HG02981 (cell line): ENCODE results near the gene ARHGAP18.

Experiments
- ATAC-seq: cut with Tn5 transposase; IDR thresholded peaks from one replicate; pipeline ENCODE4 v1.9.1; 2021; ENCODE audit warnings: mild to moderate bottlenecking, moderate library complexity; ENCODE audit not compliant: unreplicated experiment

The ARHGAP18 gene

DNA sequence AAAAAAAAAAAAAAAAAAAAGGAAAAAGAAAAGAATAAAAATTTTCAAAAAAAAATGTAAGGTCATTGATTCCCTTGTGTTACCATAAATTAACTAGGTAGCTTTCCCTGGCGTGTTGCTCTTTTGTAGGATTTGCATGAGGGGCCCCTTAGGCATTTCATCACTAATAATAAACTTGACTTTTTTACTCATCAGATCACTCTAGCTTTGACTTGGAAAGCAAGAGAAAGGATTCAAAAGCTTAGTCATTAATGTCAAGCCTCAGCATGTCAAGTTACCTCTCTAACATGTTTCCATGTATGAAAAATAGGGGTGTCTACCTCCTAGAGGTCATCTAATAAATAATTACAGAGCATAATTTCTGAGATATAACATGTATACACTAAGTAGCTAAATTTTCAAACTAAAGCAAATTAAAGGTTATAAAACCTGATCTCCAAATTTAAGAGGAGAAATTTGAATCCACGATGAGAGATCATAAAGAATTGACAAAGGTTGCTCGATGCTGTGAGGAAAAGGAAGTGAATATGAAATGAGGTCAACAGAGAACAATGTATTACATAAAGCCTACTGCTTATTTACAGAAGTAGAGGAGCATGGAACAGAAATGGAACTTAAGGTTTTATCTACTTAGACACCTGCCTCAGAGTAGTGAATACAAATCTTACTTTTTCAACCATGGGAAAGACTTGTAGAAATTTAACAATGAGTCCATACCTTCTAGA, 86.8 kb downstream of the ARHGAP18 start:
- peak; percentile 74 for ATAC-seq

DNA sequence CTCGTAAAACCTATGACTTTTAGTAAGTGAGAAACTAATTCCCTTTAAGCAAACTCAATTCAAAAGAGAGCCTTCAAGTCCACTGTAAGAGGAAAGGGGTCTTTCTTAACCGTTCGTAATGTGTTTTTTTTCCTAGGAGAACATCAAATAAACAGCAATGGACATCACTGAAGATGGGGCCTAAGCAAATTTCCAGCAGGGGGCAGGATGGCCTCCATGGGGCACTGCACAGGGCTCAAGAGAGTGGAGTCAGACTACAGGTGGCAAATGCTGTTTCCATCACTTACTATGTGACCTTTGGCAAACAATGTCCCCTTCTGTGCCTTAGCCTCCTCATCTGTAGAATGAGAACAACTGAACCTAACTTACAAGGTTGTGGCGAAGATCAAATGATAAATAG, 88.7 kb downstream of the ARHGAP18 start:
- ATAC-seq, result no peak

DNA sequence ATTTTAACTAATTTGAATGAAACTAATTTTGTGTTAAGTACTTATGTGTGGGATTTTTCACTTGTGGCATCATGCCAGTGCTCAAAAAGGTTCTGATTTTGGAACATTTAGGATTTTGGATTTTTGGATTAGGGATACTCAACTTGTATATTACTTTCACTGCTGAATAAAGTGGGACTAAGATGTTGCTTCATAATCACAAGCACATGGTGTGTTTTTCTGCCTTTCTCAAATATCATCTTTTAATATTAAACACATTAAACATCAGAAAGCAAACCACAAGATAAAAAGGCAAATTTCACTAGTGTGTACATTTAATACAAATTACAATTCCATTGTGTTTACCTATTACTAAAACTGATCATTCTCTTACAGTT, 89.8 kb downstream of the ARHGAP18 start:
- no peak for ATAC-seq

DNA sequence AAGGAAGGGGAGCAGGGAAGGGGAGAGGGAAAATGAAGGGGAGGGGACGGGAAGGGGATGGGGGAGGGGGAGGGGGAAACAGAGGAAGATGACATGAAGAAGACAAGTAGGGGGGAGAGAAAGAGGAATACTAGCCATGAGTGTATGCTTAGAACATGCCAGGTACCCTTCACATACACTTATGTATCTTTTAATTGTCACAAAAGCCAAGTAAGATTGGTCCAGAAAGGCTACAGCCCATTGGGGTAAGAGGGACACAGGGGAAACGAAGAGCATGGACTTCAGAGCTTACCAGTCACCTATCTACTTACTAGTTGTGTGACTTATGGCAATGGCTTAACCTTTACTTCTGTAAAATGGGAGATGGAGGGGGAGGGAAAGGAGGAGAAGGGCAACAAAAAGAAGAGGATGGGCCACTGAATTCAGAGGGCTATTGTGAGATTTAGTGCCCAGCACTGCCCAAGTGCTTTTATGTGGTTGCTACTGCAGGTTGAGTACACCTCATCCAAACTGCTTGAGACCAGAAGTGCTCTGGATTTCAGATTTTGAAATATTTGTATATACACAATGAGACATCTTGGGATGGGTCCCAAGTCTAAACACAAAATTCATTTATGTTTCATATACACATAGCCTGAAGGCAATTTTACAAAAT, 90.3 kb downstream of the ARHGAP18 start:
- no peak for ATAC-seq

DNA sequence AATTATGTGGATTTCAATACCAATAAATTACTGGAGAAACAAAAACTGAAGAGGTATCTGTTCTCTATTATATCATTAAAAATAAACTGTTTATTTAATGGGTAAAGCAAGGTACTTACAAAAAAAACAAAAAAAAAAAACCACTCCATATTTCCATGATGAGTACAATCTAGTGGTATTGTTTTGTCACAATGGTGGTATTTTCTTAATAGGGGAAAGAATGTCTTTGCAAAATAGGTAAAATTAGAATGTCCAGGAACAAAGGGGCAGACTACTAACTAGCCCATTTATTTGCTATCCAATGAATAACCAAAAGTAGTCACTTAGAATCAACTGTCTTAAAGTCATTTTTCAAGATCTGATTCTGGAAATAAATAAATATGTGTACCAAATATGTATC, 92.0 kb downstream of the ARHGAP18 start:
- no peak for ATAC-seq

DNA sequence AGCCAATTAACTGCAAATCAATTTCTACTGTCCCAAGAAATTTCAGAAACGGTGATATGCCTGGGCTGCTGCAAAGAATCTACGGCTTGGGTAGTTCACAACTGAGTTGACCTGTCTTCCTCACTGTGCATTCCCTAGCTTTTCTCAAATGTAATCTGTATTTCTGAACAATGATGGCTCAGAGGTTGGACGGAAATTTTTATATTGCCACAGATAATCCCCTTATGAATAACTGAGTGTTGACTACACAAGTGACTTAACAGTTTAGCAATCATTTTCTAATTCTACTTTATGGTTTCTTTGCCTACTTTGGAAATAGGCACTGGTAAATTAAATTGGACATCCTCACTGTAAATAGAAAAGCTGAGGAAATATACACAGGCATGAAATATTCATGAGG, 94.5 kb downstream of the ARHGAP18 start:
- no peak for ATAC-seq

DNA sequence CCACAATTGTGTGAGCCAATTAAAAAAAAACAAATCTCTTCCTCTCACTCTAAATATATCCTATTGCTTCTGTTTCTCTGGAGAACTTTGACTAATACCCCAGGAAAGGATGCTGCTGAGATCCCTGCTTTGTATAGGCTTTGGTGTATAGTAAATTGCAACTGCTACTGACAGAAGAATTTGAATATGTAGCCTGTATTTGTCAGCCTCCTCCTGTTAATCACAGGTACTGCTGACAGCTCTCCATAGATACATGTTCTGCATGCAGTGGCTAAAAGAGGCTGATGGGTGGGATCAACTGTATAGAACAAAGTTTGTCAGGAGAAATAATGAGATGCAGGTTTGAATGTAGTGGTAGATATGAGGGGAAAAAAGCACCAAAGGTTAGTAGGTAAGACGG, 95.0 kb downstream of the ARHGAP18 start:
- ATAC-seq, result no peak

DNA sequence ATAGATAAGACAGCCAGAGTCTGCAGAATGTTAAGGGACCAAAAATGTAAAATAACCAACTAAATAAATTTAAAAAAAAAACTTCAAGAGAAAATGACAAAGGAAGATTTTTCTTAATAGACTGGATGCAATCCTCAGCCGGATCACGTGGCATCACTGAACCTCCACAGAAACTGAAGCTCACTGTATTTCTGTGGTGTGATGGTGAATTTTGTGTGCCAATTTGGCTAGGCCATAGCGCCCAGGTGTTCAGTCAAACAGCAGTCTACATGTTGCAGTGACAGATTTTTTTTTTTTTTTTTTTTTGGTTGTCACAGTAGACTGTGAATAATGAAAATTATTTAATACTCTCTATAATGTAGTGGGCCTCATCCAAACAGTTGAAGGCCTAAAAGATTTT, 95.5 kb downstream of the ARHGAP18 start:
- ATAC-seq, result no peak

DNA sequence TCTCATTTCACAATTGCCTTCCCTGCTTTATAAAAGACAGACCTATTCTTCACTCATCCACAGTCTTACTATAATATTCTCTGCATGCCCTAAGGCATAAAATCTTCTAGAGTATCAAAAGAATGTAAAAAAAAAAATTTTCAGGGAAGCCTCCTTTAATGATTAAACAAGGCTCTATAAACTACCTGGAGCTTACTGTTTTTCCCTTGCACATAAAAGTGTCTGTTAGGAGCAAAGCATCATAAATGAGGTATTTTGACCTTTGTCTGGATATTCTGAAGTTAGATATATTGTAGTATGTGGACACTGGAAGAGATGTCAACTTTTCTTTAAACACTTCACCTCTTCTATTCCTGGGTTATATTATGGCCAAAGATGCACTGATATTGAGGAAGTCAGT, 97.5 kb downstream of the ARHGAP18 start:
- ATAC-seq, result no peak

DNA sequence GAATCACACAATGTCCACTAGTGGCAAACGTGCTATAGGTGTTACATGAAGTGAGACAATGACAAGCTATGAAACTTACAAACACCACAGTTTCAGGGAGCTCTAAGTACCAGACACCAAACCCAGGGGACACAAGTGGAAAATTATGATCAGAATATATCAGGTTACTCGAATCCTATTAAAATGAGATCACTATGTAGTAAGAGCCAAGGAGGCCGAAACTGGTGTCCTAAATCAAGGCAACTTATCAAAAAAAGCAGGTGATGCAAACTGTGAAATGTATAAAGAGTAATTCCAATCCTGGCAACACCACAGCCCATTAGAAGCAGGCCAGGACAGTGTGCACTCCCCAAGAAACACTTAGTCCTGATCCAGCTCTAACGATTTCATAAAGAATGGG, 100.3 kb downstream of the ARHGAP18 start:
- ATAC-seq, result no peak

DNA sequence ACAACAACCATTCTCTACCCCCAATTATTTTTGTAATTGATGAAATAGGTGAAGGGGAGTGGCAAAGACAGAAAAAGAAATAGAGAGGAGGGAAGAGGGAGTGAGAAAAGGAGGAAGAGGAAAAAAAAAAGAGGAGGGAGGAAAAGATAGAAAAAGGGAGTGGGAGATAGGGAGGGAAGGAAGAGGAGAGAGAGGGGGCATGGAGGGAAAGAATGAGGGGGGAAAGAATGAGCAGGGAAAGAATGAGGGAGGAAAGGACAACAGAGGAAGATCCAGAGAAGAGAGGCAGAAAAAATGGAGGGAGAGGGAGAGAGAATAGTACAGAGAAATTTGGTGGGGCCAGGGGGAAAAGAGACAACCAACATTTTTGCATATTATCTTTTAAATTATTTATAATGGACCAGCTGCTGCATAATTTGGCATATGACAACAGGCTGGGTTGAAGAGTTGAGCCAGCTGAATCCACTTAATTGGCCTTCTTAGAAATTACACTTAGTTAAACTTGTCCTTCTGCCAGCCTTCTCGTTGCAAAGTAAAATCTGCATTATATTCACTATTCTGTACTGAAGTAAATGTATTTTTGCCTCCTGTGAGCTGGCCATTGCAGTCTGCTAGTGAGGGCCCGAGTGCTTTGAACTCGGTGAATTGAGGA, 101.0 kb downstream of the ARHGAP18 start:
- ATAC-seq, result no peak

DNA sequence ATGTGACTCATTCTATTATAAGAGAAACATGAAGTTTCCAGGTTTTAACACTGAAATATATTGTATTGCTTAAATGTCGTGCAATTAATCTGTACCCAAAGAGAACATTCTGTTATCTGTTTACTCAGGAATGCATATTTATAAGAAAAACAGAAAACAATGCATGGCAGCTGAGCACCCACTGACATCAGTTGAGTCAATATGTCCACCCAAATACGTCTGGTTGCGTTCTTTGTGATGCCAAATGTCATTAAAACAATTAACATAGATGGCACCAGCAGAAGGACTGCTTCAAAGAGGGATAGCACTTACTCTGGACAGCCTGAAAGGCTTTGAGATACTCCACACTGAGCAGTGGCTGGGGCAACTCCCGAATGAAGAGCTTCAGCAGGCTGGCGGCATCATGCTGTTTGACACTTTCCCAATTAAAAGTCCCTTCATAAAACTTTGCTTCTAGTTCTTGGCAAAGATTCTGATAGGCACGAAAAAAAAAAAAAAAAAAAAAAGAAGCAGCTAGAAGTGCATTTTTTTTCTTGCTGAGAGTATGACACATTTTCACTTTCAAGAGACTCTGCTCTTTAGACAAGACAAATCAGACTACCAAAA, 102.3 kb downstream of the ARHGAP18 start:
- no peak for ATAC-seq

DNA sequence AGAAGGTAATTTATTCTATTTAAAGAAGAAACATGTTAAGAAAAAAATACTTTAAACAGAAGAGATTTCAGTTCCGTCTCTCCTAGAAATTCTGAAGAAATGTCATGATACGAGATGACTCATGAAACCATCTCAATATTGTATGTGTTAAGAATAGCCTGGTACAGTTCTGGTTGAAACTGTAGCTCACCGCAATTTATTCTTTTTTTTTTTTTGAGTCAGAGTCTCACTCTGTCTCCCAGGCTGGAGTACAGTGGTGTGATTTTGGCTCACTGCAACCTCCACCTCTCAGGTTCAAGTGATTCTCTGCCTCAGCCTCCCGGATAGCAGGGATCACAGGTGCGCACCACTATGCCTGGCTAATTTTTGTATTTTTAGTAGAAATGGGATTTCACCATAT, 103.3 kb downstream of the ARHGAP18 start:
- no peak for ATAC-seq

DNA sequence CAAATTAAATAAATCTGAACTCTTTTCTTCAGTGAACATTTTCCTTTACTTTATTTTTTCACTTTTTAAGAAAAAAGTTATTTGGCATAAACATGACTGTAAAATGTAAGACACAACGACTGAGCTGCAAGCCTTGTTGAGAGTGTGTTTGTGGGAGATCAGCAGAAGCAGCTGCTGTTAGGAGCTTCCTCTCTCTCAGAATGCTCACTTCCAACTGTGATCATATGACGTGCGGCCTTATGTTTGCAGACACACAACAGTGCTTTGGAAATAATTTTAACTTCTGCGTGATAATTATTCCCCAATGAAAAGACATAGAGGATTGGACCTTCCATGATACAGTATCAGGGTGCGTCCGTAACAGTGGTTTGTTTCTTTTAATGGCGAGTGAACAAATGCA, 104.0 kb downstream of the ARHGAP18 start:
- ATAC-seq, result no peak

DNA sequence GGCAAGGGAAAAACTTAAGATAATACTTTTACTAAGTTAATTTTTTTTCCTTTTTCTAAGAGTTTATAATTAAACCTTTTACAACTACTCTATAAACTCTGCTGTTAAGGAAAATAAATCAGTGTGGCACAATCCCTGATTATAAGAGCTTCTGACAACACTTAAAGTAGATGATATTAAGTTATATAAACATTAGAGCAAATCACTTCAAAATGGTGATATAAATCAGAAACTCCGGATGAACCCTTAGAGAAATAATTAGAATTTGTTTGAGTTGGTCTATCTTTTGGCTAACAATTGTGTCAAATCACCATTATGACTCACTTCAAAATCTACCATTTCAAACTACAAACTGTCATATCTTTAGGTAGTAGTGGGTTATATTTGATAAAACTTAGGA, 104.9 kb downstream of the ARHGAP18 start:
- no peak for ATAC-seq

DNA sequence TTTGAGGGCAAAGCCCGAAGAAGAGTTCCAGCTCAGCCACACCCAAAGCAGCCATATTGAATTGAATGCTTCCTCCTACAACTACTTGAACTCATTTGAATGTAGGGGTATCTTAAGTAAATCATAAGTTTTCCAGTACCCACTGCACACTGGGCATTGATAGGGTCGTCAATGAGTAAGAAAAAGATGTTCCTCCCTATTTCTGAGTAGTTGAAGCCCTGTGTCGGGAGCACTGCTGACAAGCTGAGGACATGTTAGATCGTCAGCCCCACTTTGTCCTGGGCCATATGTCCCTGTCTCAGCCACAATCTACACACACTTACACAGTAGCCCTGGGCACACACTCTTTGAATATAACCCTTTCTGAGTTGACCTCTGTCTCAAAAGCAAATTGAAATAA, 105.7 kb downstream of the ARHGAP18 start:
- no peak for ATAC-seq

DNA sequence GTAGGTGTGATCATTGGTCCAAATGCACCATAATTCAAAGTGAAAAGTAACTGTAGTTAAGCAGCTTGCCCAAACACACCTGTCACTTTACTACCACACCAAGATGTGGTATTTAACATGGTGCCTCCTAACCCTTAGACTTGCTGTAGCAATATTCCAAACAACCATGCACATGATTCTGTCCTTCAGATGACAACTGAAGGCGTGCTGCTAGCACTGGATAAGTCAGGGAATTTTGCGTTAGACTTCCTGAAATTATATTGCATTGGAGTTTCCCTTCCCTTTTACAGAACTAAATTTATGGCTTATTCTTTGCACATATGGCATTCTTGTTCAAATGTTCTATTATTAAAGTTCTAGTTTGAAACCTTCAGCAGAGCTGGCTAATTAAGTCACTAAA, 106.2 kb downstream of the ARHGAP18 start:
- no peak for ATAC-seq

DNA sequence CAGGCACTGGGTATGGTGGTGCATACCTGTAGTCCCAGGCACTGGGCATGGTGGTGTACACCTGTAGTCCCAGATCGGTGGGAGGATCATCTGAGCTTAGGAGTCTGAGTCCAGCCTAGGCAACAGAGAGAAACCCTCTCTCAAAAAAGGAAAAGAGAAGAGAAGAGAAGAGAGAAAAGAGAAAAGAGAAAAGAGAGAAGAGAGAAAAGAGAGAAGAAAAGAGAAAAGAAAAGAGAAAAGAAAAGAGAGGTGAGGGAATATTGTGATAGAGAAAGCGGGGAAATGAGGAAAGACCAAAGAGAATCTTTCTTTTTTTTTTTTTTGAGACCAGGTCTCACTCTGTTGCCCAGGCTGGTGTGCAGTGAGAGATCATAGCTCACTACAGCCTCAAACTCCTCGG, 108.7 kb downstream of the ARHGAP18 start:
- no peak for ATAC-seq

DNA sequence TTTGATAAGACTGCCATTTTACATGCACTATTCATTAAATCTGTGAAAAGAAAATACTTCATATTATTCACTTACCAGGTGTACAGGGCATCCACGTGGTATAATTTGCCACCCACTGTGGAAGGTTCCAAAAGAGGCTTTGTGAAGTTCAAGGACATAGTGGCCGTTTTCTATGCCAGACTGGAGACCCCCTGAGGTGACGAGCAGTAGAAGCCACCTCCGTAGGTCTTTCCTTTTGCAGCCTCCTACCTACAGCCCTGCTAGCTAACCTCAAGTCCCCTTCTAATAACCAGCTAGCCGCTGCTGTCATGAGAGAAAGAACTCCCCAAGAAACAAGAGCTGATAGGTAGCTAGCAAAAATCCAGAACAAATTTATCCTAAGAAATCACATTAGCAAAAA, 110.5 kb downstream of the ARHGAP18 start:
- no peak for ATAC-seq

DNA sequence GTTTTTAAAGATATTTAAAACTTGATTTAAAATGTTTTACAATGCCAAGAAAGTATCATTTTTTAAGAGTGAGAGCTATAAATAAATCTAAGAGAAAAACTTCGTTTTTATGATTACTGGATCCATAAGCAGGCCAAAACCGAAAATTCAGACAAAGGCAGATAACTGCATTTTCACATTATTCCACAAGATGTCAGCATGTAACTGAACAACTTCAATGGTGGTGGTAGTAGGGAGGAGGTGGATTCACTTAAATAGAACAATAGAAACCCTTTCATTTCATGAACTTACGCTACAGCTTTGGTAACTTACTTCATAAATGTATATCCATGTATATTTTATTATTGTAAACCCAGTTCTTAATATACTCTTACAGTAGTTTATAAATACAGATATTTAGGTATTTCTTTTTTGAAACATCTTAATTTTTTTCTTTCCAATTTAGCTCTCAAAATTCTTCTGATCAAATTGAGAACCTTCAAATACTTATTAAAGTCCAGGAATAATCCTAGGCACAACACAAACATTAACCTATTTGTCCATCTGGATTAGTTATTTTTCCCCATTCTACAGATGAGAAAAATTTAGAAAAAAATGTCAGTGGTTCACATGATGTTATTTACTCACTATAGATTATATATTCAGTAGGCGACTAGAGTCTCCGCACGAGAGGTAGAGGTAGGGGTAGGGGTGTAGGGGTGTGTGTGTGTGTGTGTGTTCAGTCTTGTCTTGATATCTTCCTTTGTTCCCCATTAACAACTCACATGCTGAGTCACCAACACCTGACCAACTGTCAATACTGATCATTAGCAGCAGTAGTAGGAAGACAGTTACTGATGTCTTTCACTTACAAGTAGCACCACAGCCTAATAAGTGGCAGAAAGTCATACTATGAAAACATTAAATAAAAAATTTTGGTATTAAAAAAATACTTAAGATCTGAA, 111.5 kb downstream of the ARHGAP18 start:
- ATAC-seq, result peak; percentile 64
